ENCODE data around the gene FOXA3. TPM values are rescaled to one million over a fixed set of nuclear protein-coding genes. Genes with fewer than 3 reads are reported as not detected.

Gene FOXA3
- total and polyA plus RNA-seq, 10 of the 15 experiments (the other 5 are each of a cell fraction or from before 2014, with no cell fraction given): 0.04 to 0.83 (median 0.11) TPM; not detected in 5

DNA sequence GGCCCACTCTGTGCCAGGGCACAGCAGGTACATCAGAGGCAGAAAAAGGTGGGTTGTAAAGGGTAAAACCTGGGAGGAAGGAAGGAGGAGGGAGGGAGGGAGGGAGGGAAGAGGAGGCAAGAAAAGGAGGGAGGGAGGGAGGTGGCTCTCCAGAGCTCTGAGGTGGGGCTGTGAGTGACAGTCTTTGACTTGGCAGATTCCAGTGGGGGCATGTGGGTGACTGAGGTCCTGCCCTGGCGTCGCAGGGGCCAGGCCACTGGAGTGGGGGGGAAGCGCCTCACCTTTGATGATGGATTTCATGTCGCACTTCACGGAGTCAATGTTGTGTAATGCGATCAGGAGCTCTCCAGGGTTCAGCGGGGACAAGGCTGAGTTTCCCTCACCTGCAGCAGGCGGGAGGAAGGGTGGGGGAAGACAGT lies 43.0 kb upstream of the FOXA3 start:
- Histone ChIP-seq H3K79me2 (ENCODE audit: control insufficient read depth, insufficient read depth, low read length) (no peaks in the 10 kb centered on the region), H3K36me3 (ENCODE audit: control insufficient read depth in 2 of 2, insufficient read depth in 2 of 2, low read length in 1 of 2) (peaks cover 15 to 33% of the 10 kb centered on the region in 2 experiments), H3K4me2 (ENCODE audit: control insufficient read depth, insufficient read depth) (no peak overlapping the region), H4K20me1 (ENCODE audit: control insufficient read depth, insufficient read depth) (no peaks in the 10 kb centered on the region), H3K27me3 (replicated peaks in 1 of 2; ENCODE audit: control insufficient read depth in 2 of 2, insufficient read depth in 2 of 2, low read length in 1 of 2) (no peaks in the 10 kb centered on the region), H3K9ac (ENCODE audit: control insufficient read depth, insufficient read depth, low read length) (no peak overlapping the region), H2AFZ (ENCODE audit: control insufficient read depth, low read depth, low read length) (no peak overlapping the region), H3K9me3 (replicated peaks; ENCODE audit: control insufficient read depth, insufficient read depth, low read length) (no peaks in the 10 kb centered on the region), H3K4me3 (no peak overlapping the region), H3K4me1 (ENCODE audit: control insufficient read depth, insufficient read depth, low read length) (no peaks in the 10 kb centered on the region), H3K27ac (ENCODE audit: control insufficient read depth, insufficient read depth) (no peak overlapping the region)
- DNase-seq (ENCODE audit: low read depth, low spot score) (no peak), ATAC-seq (no peak), FAIRE-seq (no peak)
- ChIA-PET SMC1A (ENCODE audit: uncharacterized antibody, unreplicated experiment) (no interaction called here), RAD21 (ENCODE audit: unreplicated experiment) (no interaction called here), CTCF (no interaction called here), POLR2A (no interaction called here)
- TF ChIP-seq, protein P1, sequence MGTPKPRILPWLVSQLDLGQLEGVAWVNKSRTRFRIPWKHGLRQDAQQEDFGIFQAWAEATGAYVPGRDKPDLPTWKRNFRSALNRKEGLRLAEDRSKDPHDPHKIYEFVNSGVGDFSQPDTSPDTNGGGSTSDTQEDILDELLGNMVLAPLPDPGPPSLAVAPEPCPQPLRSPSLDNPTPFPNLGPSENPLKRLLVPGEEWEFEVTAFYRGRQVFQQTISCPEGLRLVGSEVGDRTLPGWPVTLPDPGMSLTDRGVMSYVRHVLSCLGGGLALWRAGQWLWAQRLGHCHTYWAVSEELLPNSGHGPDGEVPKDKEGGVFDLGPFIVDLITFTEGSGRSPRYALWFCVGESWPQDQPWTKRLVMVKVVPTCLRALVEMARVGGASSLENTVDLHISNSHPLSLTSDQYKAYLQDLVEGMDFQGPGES (IDR thresholded peaks at IDR 0.05): no peak
- no peak for TF ChIP-seq GABPA (IDR thresholded peaks at IDR 0.05; ENCODE audit: low read depth)
- TF ChIP-seq NFIC (IDR thresholded peaks at IDR 0.05; ENCODE audit: low read depth, low read length): no peak
- no peak for TF ChIP-seq CREM (IDR thresholded peaks at IDR 0.05; ENCODE audit: low read depth)
- no peak for TF ChIP-seq FOXM1 (IDR thresholded peaks at IDR 0.05; ENCODE audit: low read depth, low read length)
- no peak for TF ChIP-seq EP300 (IDR thresholded peaks at IDR 0.05; ENCODE audit: borderline replicate concordance in 1 of 2, control insufficient read depth in 1 of 2, low read depth in 2 of 2, low read length in 2 of 2)
- no peak for TF ChIP-seq RAD21 (IDR thresholded peaks at IDR 0.05; ENCODE audit: insufficient read depth, low read depth, low read length)
- TF ChIP-seq, protein P2, sequence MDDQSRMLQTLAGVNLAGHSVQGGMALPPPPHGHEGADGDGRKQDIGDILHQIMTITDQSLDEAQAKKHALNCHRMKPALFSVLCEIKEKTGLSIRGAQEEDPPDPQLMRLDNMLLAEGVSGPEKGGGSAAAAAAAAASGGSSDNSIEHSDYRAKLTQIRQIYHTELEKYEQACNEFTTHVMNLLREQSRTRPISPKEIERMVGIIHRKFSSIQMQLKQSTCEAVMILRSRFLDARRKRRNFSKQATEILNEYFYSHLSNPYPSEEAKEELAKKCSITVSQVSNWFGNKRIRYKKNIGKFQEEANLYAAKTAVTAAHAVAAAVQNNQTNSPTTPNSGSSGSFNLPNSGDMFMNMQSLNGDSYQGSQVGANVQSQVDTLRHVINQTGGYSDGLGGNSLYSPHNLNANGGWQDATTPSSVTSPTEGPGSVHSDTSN (IDR thresholded peaks at IDR 0.05; ENCODE audit: insufficient replicate concordance, low read depth, low read length): no peak
- TF ChIP-seq JUND (IDR thresholded peaks at IDR 0.05; ENCODE audit: low read depth, low read length): no peak
- TF ChIP-seq ZNF24 (IDR thresholded peaks at IDR 0.05): no peak
- no peak for TF ChIP-seq RCOR1 (conservative IDR thresholded peaks at IDR 0.05; ENCODE audit: low read depth, low read length)
- TF ChIP-seq CHD1 (IDR thresholded peaks at IDR 0.05; ENCODE audit: low read depth, low read length): no peak
- no peak for TF ChIP-seq SUPT20H (IDR thresholded peaks at IDR 0.05; ENCODE audit: borderline replicate concordance, control insufficient read depth, low read depth, low read length)
- no peak for TF ChIP-seq MTA2 (IDR thresholded peaks at IDR 0.05; ENCODE audit: low read depth)
- no peak for TF ChIP-seq PAX5 (IDR thresholded peaks at IDR 0.05; ENCODE audit: borderline replicate concordance, low read depth, low read length)
- TF ChIP-seq, protein P3, sequence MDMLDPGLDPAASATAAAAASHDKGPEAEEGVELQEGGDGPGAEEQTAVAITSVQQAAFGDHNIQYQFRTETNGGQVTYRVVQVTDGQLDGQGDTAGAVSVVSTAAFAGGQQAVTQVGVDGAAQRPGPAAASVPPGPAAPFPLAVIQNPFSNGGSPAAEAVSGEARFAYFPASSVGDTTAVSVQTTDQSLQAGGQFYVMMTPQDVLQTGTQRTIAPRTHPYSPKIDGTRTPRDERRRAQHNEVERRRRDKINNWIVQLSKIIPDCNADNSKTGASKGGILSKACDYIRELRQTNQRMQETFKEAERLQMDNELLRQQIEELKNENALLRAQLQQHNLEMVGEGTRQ (IDR thresholded peaks at IDR 0.05; ENCODE audit: borderline replicate concordance, low read depth, low read length): no peak
- no peak for TF ChIP-seq TAF1 (IDR thresholded peaks at IDR 0.05; ENCODE audit: borderline replicate concordance, low read depth, low read length)
- over 99% methylated on average over 8 of the region's 8 CpGs for WGBS (ENCODE audit: insufficient coverage, insufficient replicate concordance, low lambda C conversion rate, missing lambda C conversion rate)
- intact Hi-C loops (cut with micrococcal nuclease; ENCODE audit: unreplicated experiment) (no loop called here), in situ Hi-C loops (cut with MboI) (no loop called here)
- BruUV-seq (replicated peaks): no TSS peak

All from GM12878 (cell line).